Measurements from ENCODE around the gene NPC1. TPM values are rescaled to one million over a fixed set of nuclear protein-coding genes. Genes with fewer than 3 reads are reported as not detected.

Gene NPC1
- total RNA-seq, 1 experiment from 2014 or later = 51.6 TPM

GRCh38 chr18:23503038-23503962, 83.0 kb downstream of the NPC1 start, which contains the start of gene RMC1:
Gene RMC1 (plus strand): TSS chr18:23503511. CDS start chr18:23503619, 108 bp downstream.
- intact Hi-C loops (cut with micrococcal nuclease) = loop anchor here (5.0 to 10.0 kb wide), 2 partner anchors 371 to 708 kb away; no protein-coding TSS in a partner anchor
- DNase-seq (ENCODE audit: low read depth, low spot score) (peak; percentile 81), ATAC-seq (peak; percentile 85)
- no peaks in the 10 kb centered on the region for H3K9me2 ChIP-seq (ENCODE audit: insufficient read depth)
- no peaks in the 10 kb centered on the region for H3K9me3 ChIP-seq (ENCODE audit: control insufficient read depth in 1 of 2, insufficient read depth in 1 of 2, low read depth in 1 of 2, low read length in 2 of 2)
- H3K36me3 ChIP-seq (ENCODE audit: control insufficient read depth in 1 of 2, insufficient read depth in 2 of 2, low read length in 2 of 2) = peaks cover 0 to 7% of the 10 kb centered on the region in 2 experiments; a peak in 1 of 4 replicates
- H3K9ac ChIP-seq (ENCODE audit: low read length) = peak within 1 kb of the TSS; percentile 81
- peaks cover 33% of the 10 kb centered on the region for H3K79me2 ChIP-seq (ENCODE audit: insufficient read depth, low read length)
- ChIA-PET RAD21 (ENCODE audit: low non-redundant PET in 1 of 2, low total read pairs in 2 of 2, uncharacterized antibody in 2 of 2, unreplicated experiment in 2 of 2) (no interaction called here), POLR2A (no interaction called here), CTCF (interaction anchor here (1.2 to 3.8 kb wide), 2 partner anchors 200 to 520 kb away, joined by 3 to 14 read pairs; no protein-coding TSS in a partner anchor)
- H3K27me3 ChIP-seq (ENCODE audit: insufficient read depth, low read length) = no peaks in the 10 kb centered on the region
- H3K27ac ChIP-seq (ENCODE audit: low read depth, low read length) = peak within 1 kb of the TSS; percentile 70
- no peaks in the 10 kb centered on the region for H4K20me1 ChIP-seq (ENCODE audit: insufficient read depth)
- H3K4me3 ChIP-seq (replicated peaks in 1 of 2; ENCODE audit: low read depth in 1 of 2, low read length in 2 of 2) = peak within 1 kb of the TSS; percentile 79 to 92
- peak within 1 kb of the TSS; percentile 73 for H2AFZ ChIP-seq (ENCODE audit: low read depth, low read length, poor library complexity, severe bottlenecking)
- peaks cover 10 to 33% of the 10 kb centered on the region in 2 experiments; a peak in 3 of 4 replicates for H3K4me1 ChIP-seq (ENCODE audit: control insufficient read depth in 1 of 2, insufficient read depth in 2 of 2, low read length in 2 of 2)
- BruUV-seq (replicated peaks) = no TSS peak
- peak within 1 kb of the TSS; percentile 93 for H3K4me2 ChIP-seq (ENCODE audit: low read length)
- no peak for TF ChIP-seq REST (IDR thresholded peaks at IDR 0.05; ENCODE audit: low read depth)
- TF ChIP-seq, protein P1, sequence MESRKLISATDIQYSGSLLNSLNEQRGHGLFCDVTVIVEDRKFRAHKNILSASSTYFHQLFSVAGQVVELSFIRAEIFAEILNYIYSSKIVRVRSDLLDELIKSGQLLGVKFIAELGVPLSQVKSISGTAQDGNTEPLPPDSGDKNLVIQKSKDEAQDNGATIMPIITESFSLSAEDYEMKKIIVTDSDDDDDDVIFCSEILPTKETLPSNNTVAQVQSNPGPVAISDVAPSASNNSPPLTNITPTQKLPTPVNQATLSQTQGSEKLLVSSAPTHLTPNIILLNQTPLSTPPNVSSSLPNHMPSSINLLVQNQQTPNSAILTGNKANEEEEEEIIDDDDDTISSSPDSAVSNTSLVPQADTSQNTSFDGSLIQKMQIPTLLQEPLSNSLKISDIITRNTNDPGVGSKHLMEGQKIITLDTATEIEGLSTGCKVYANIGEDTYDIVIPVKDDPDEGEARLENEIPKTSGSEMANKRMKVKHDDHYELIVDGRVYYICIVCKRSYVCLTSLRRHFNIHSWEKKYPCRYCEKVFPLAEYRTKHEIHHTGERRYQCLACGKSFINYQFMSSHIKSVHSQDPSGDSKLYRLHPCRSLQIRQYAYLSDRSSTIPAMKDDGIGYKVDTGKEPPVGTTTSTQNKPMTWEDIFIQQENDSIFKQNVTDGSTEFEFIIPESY (IDR thresholded peaks at IDR 0.05; ENCODE audit: extremely low read depth, insufficient replicate concordance, low read length) = no peak
- no peak for TF ChIP-seq EZH2 (IDR thresholded peaks at IDR 0.05)
- no peak for TF ChIP-seq TCF7L2 (IDR thresholded peaks at IDR 0.05; ENCODE audit: borderline replicate concordance, extremely low read depth, insufficient read depth, insufficient read length)
- no peak for TF ChIP-seq CTCF (IDR thresholded peaks at IDR 0.05 in 2 of 3, conservative IDR thresholded peaks at IDR 0.05 in 1 of 3; ENCODE audit: borderline replicate concordance in 1 of 3, insufficient read depth in 1 of 3, low read depth in 2 of 3, low read length in 2 of 3)
- peak; percentile 78 for TF ChIP-seq ELF1 (IDR thresholded peaks at IDR 0.05; ENCODE audit: borderline replicate concordance, low read depth)
- TF ChIP-seq POLR2AphosphoS5 (IDR thresholded peaks at IDR 0.05; ENCODE audit: low read depth, low read length) = peak; percentile 87
- TF ChIP-seq CEBPB (IDR thresholded peaks at IDR 0.05; ENCODE audit: low read depth) = no peak
- TF ChIP-seq SP1 (IDR thresholded peaks at IDR 0.05; ENCODE audit: low read depth) = peak; percentile 93
- peak; percentile 76 for TF ChIP-seq POLR2A (IDR thresholded peaks at IDR 0.05; ENCODE audit: borderline replicate concordance, extremely low read depth, insufficient read depth, insufficient read length)
- TF ChIP-seq RAD21 (IDR thresholded peaks at IDR 0.05; ENCODE audit: low read depth) = peak; percentile 23; the same call in 1 of the 2 replicates
- peak; percentile 65; the same call in 1 of the 2 replicates for TF ChIP-seq CBX3 (IDR thresholded peaks at IDR 0.05; ENCODE audit: low read depth)
- TF ChIP-seq, protein P2, sequence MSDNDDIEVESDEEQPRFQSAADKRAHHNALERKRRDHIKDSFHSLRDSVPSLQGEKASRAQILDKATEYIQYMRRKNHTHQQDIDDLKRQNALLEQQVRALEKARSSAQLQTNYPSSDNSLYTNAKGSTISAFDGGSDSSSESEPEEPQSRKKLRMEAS (IDR thresholded peaks at IDR 0.05) = peak; percentile 94
- no peak for TF ChIP-seq ZNF274 (IDR thresholded peaks at IDR 0.05; ENCODE audit: low read depth, low read length)
- TF ChIP-seq ZFX (IDR thresholded peaks at IDR 0.05) = peak; percentile 86
- TF ChIP-seq SIN3A (IDR thresholded peaks at IDR 0.05; ENCODE audit: low read depth) = peak; percentile 87
- no peak for TF ChIP-seq FOSL1 (IDR thresholded peaks at IDR 0.05; ENCODE audit: low read depth)
- TF ChIP-seq ATF3 (IDR thresholded peaks at IDR 0.05) = no peak
